HepG2 (cell line): ENCODE data around the gene LSM6. TPM values are rescaled to one million over a fixed set of nuclear protein-coding genes. Genes with fewer than 3 reads are reported as not detected.

ENCODE experiments used
- ATAC-seq: fragments of 200-7000 bp; cut with Tn5 transposase; 3 replicates; pipeline ENCODE4 v1.9.1; 2020; ENCODE audit warnings: mild to moderate bottlenecking, moderate library complexity
- BruUV-seq: library from RNA; stranded (reverse); fragments of 400-500 nt; replicated peaks from 2 replicates; lab custom pipeline; 2021; lab: Mats Ljungman, UMichigan
- CTCF ChIA-PET: fragments of 300-600 bp; formaldehyde crosslinking; extraction: SDS; loops from one replicate; lab custom pipeline; 2021; ENCODE audit warnings: low total read pairs, inconsistent platforms, low intra/inter-chr PET ratio; lab: Yijun Ruan, JAX
- POLR2A ChIA-PET: fragments of 350-600 bp; sonication (Branson Sonifier 250); formaldehyde crosslinking; loops from one replicate; lab custom pipeline; 2020; ENCODE audit warnings: antibody characterized with exemption, inconsistent platforms; lab: Yijun Ruan, JAX
- DNase-seq: peaks from one replicate; pipeline ENCODE4 v3.0.0-alpha.2; 2015; ENCODE audit warnings: low spot score
- FAIRE-seq: peaks from 3 replicates; lab custom pipeline; 2011; peaks lifted over from hg19 to GRCh38; lab: Jason Lieb, UNC
- H2AFZ ChIP-seq: one replicate; pipeline ENCODE4 v1.6.1; 2011; ENCODE audit warnings: low read length, inconsistent platforms
- H3K27ac ChIP-seq: fragments of 300-600 bp; 3 replicates; pipeline ENCODE4 v1.8.0; 2011; ENCODE audit warnings: mixed run types, mild to moderate bottlenecking, mixed read lengths, low read length, inconsistent platforms; ENCODE audit not compliant: insufficient read depth; ENCODE audit errors: extremely low read length
- H3K27me3 ChIP-seq, 2 experiments: fragments of 200-600 bp in 1 of 2; 2 replicates in 1 of 2; 3 replicates in 1 of 2; pipeline versions ENCODE4 v1.6.0 to v1.8.0; 2011; ENCODE audit warnings: low read length in 2 of 2, mild to moderate bottlenecking in 2 of 2, moderate library complexity in 2 of 2, inconsistent platforms in 1 of 2; ENCODE audit not compliant: insufficient read depth in 2 of 2, control insufficient read depth in 1 of 2
- H3K36me3 ChIP-seq, 2 experiments: fragments of 200-600 bp in 1 of 2; replicated peaks in 1 of 2; 2 replicates in 1 of 2; 3 replicates in 1 of 2; pipeline versions ENCODE4 v1.5.1 to v1.8.0; 2011; ENCODE audit warnings: low read length in 2 of 2, inconsistent platforms in 1 of 2; ENCODE audit not compliant: insufficient read depth in 2 of 2, control insufficient read depth in 1 of 2
- H3K4me1 ChIP-seq: 2 replicates; pipeline ENCODE4 v1.5.1; 2012; ENCODE audit warnings: low read length, inconsistent platforms; ENCODE audit not compliant: insufficient read depth
- H3K4me2 ChIP-seq: 2 replicates; pipeline ENCODE4 v1.6.0; 2011; ENCODE audit warnings: low read depth, low read length, inconsistent platforms
- H3K4me3 ChIP-seq, 3 experiments: fragments of 200-600 bp in 1 of 3; sonication (generic), shearing (Covaris generic) in 1 of 3; replicated peaks in 1 of 3; 2 replicates each; pipeline ENCODE4 v1.5.1; 2011 to 2016; ENCODE audit warnings: low read length in 3 of 3, inconsistent platforms in 2 of 3, low read depth in 2 of 3, mild to moderate bottlenecking in 2 of 3, control low read depth in 1 of 3, mixed read lengths in 1 of 3; ENCODE audit not compliant: insufficient read depth in 1 of 3
- H3K79me2 ChIP-seq: one replicate; pipeline ENCODE4 v1.6.1; 2011; ENCODE audit warnings: low read length, inconsistent platforms; ENCODE audit not compliant: insufficient read depth
- H3K9ac ChIP-seq: 2 replicates; pipeline ENCODE4 v1.6.0; 2011; ENCODE audit warnings: mild to moderate bottlenecking, low read depth, low read length, inconsistent platforms; ENCODE audit not compliant: insufficient read depth
- H3K9me3 ChIP-seq: 2 replicates; pipeline ENCODE4 v1.5.1; 2012; ENCODE audit warnings: mild to moderate bottlenecking, low read length
- H4K20me1 ChIP-seq: 2 replicates; pipeline ENCODE4 v1.6.0; 2011; ENCODE audit warnings: inconsistent platforms, mild to moderate bottlenecking, low read length, moderate library complexity; ENCODE audit not compliant: insufficient read depth
- HNF4A ChIP-seq: sonication (generic); formaldehyde crosslinking; IDR thresholded peaks from 2 replicates; pipeline ENCODE4 v1.4.0; 2020; ENCODE audit warnings: missing genetic modification reagents
- SNAI1 ChIP-seq: sonication (generic); formaldehyde crosslinking; IDR thresholded peaks from 2 replicates; pipeline ENCODE4 v1.5.0; 2020; ENCODE audit warnings: mild to moderate bottlenecking, missing genetic modification reagents, borderline replicate concordance
- ZNF3 ChIP-seq: IDR thresholded peaks from 2 replicates; pipeline ENCODE4 v1.7.0; 2017; ENCODE audit warnings: inconsistent platforms
- ZNF552 ChIP-seq: sonication (generic); formaldehyde crosslinking; IDR thresholded peaks from 2 replicates; pipeline ENCODE4 v1.9.0; 2022; ENCODE audit warnings: missing genetic modification reagents, mild to moderate bottlenecking, borderline replicate concordance
- ZNF713 ChIP-seq: sonication (generic); formaldehyde crosslinking; IDR thresholded peaks from 2 replicates; pipeline ENCODE4 v1.4.0; 2020; ENCODE audit warnings: mild to moderate bottlenecking, missing genetic modification reagents
- ZSCAN20 ChIP-seq: sonication (generic); formaldehyde crosslinking; IDR thresholded peaks from 2 replicates; pipeline ENCODE4 v1.4.0; 2020; ENCODE audit warnings: missing genetic modification reagents, mild to moderate bottlenecking, borderline replicate concordance
- WGBS: methylation state at CpG from one replicate; pipeline ENCODE4 v1.1.6; 2017; ENCODE audit warnings: low lambda C conversion rate; 5-methylcytosine and 5-hydroxymethylcytosine counted together
- in situ Hi-C: cut with HindIII; loops from 2 replicates; pipeline ENCODE4 v1.10.0; 2017; ENCODE audit warnings: low pct_unique_long_range_greater_than_20kb; ENCODE audit not compliant: extremely low pct_ligation_motif_present
- intact Hi-C: fragments of 100-400 bp; cut with micrococcal nuclease; formaldehyde crosslinking; loops from one replicate; pipeline ENCODE4 v1.10.0; 2022; ENCODE audit not compliant: unreplicated experiment
- polyA plus RNA-seq, 8 experiments: library from polyadenylated mRNA; depleted of rRNA in 3 of 8; stranded (reverse) in 7 of 8; unstranded in 1 of 8; fragments of >200 nt; fragmentation: Illumina TruSeq in 4 of 8; extraction: Trizol in 4 of 8; gene quantifications; 2 replicates each; pipeline versions ENCODE4 v1.2.1 to v1.2.3, GENCODE V29; 2011 to 2016; ENCODE audit warnings: low read depth in 4 of 8, missing spikeins in 1 of 8, mixed read lengths in 1 of 8; ENCODE audit not compliant: insufficient read depth in 1 of 8
- total RNA-seq, 5 experiments: library from RNA; depleted of rRNA; stranded (reverse); fragments of >200 nt; fragmentation: Illumina TruSeq; extraction: Trizol; gene quantifications; 2 replicates each; pipeline ENCODE4 v1.2.3, GENCODE V29; 2016; ENCODE audit warnings: low read depth in 1 of 5

Gene LSM6
- total and polyA plus RNA-seq, 2 of the 13 experiments (the other 11 are each of a cell fraction or from before 2014, with no cell fraction given) = 14.6 to 83.3 TPM

GRCh38 chr4:146135941-146136340 lies 39.6 kb upstream of the LSM6 start:
- DNase-seq (no peak), FAIRE-seq (no peak), ATAC-seq (no peak)
- Histone ChIP-seq H3K9ac (no peak overlapping the region), H4K20me1 (no peaks in the 10 kb centered on the region), H3K4me3 (no peak overlapping the region), H3K79me2 (no peaks in the 10 kb centered on the region), H3K4me1 (no peaks in the 10 kb centered on the region), H2AFZ (no peak overlapping the region), H3K9me3 (no peaks in the 10 kb centered on the region), H3K36me3 (no peaks in the 10 kb centered on the region), H3K27ac (no peak overlapping the region), H3K27me3 (peaks cover 0 to 14% of the 10 kb centered on the region in 2 experiments; a peak in 1 of 5 replicates), H3K4me2 (no peak overlapping the region)
- no TSS peak for BruUV-seq
- intact Hi-C loops = no loop called here
- in situ Hi-C loops = no loop called here
- 83% methylated on average over 1 of the region's 2 CpGs for WGBS
- TF ChIP-seq ZNF713 (CRISPR knock-in tag) = no peak
- TF ChIP-seq ZSCAN20 (CRISPR knock-in tag) = no peak
- no peak for TF ChIP-seq ZNF552 (CRISPR knock-in tag)
- ChIA-PET CTCF (no interaction called here), POLR2A (no interaction called here)

GRCh38 chr4:146142768-146143167 lies 32.8 kb upstream of the LSM6 start:
- no peaks in the 10 kb centered on the region for H3K79me2 ChIP-seq
- ATAC-seq (no peak), DNase-seq (no peak), FAIRE-seq (no peak)
- TF ChIP-seq HNF4A (CRISPR knock-in tag) = no peak
- no peak for TF ChIP-seq ZNF3
- TF ChIP-seq SNAI1 (CRISPR knock-in tag) = no peak
- no peaks in the 10 kb centered on the region for H3K9me3 ChIP-seq
- no peak overlapping the region for H3K4me3 ChIP-seq
- H4K20me1 ChIP-seq = no peaks in the 10 kb centered on the region
- BruUV-seq = no TSS peak
- intact Hi-C loops (no loop called here), in situ Hi-C loops (no loop called here)
- H2AFZ ChIP-seq = no peak overlapping the region
- no peaks in the 10 kb centered on the region for H3K36me3 ChIP-seq
- peaks cover 0 to 2% of the 10 kb centered on the region in 2 experiments; a peak in 1 of 5 replicates for H3K27me3 ChIP-seq
- no peak overlapping the region for H3K4me2 ChIP-seq
- CTCF ChIA-PET = no interaction called here
- H3K27ac ChIP-seq = no peak overlapping the region
- POLR2A ChIA-PET = no interaction called here
- H3K4me1 ChIP-seq = no peaks in the 10 kb centered on the region
- no peak overlapping the region for H3K9ac ChIP-seq
